Trophoblast cell (in vitro differentiated cells and primary cell): ENCODE results near the gene PMVK.

Source experiments
- DNase-seq, 2 donors: peaks; one replicate each; pipeline ENCODE4 v3.0.0-alpha.2; 2016
- H2AFZ ChIP-seq: 2 replicates; pipeline ENCODE4 v1.6.1; 2013; ENCODE audit warnings: low read length, moderate library complexity, mild to moderate bottlenecking; ENCODE audit not compliant: insufficient read depth, poor library complexity
- H2AK5ac ChIP-seq: 2 replicates; pipeline ENCODE4 v1.6.1; 2013; ENCODE audit warnings: mild to moderate bottlenecking, low read length
- H2BK120ac ChIP-seq: 2 replicates; pipeline ENCODE4 v1.6.1; 2013; ENCODE audit warnings: low read length, mild to moderate bottlenecking, moderate library complexity; ENCODE audit not compliant: insufficient read depth, poor library complexity
- H2BK12ac ChIP-seq: 2 replicates; pipeline ENCODE4 v1.6.1; 2013; ENCODE audit warnings: mild to moderate bottlenecking, low read length, moderate library complexity
- H2BK5ac ChIP-seq: 2 replicates; pipeline ENCODE4 v1.6.1; 2013; ENCODE audit warnings: low read length, low read depth, moderate library complexity, mild to moderate bottlenecking; ENCODE audit not compliant: poor library complexity
- H3K14ac ChIP-seq: 2 replicates; pipeline ENCODE4 v1.6.1; 2013; ENCODE audit warnings: mild to moderate bottlenecking, low read length
- H3K18ac ChIP-seq: 2 replicates; pipeline ENCODE4 v1.6.1; 2013; ENCODE audit warnings: mild to moderate bottlenecking, low read length
- H3K23ac ChIP-seq: 2 replicates; pipeline ENCODE4 v1.6.1; 2013; ENCODE audit warnings: low read length
- H3K27ac ChIP-seq: 2 replicates; pipeline ENCODE4 v1.5.1; 2013; ENCODE audit warnings: low read depth, mild to moderate bottlenecking, inconsistent platforms, low read length, moderate library complexity
- H3K27me3 ChIP-seq: 2 replicates; pipeline ENCODE4 v1.6.1; 2013; ENCODE audit warnings: inconsistent platforms, mild to moderate bottlenecking, low read length, moderate library complexity; ENCODE audit not compliant: insufficient read depth
- H3K36me3 ChIP-seq, 2 experiments: 1 replicate in 1 of 2; 2 replicates in 1 of 2; pipeline ENCODE4 v1.6.1; 2013; ENCODE audit warnings: low read length in 2 of 2, mild to moderate bottlenecking in 2 of 2, moderate library complexity in 1 of 2; ENCODE audit not compliant: insufficient read depth in 2 of 2, control insufficient read depth in 1 of 2
- H3K4ac ChIP-seq: 2 replicates; pipeline ENCODE4 v1.6.1; 2013; ENCODE audit warnings: low read depth, mild to moderate bottlenecking, low read length, moderate library complexity
- H3K4me1 ChIP-seq, 2 experiments: 1 replicate in 1 of 2; 2 replicates in 1 of 2; pipeline ENCODE4 v1.6.1; 2013; ENCODE audit warnings: low read length in 2 of 2, mild to moderate bottlenecking in 2 of 2, moderate library complexity in 1 of 2; ENCODE audit not compliant: insufficient read depth in 2 of 2, control insufficient read depth in 1 of 2
- H3K4me2 ChIP-seq: 2 replicates; pipeline ENCODE4 v1.6.1; 2013; ENCODE audit warnings: inconsistent platforms, mild to moderate bottlenecking, low read length, moderate library complexity
- H3K4me3 ChIP-seq: 2 replicates; pipeline ENCODE4 v1.5.1; 2013; ENCODE audit warnings: mild to moderate bottlenecking, low read depth, low read length, inconsistent platforms
- H3K79me1 ChIP-seq: one replicate; pipeline ENCODE4 v1.6.1; 2013; ENCODE audit warnings: low read length
- H3K79me2 ChIP-seq: 2 replicates; pipeline ENCODE4 v1.6.1; 2013; ENCODE audit warnings: low read length, mild to moderate bottlenecking; ENCODE audit not compliant: control insufficient read depth, insufficient read depth, poor library complexity
- H3K9ac ChIP-seq: 2 replicates; pipeline ENCODE4 v1.6.1; 2013; ENCODE audit warnings: mild to moderate bottlenecking, low read length
- H3K9me3 ChIP-seq: 2 replicates; pipeline ENCODE4 v1.6.1; 2013; ENCODE audit warnings: low read depth, mild to moderate bottlenecking, control low read depth, inconsistent platforms, low read length; ENCODE audit not compliant: insufficient read depth
- H4K12ac ChIP-seq: 2 replicates; pipeline ENCODE4 v1.6.1; 2013; ENCODE audit warnings: low read depth, mild to moderate bottlenecking, low read length, moderate library complexity
- H4K8ac ChIP-seq: 2 replicates; pipeline ENCODE4 v1.6.1; 2013; ENCODE audit warnings: low read depth, mild to moderate bottlenecking, low read length, moderate library complexity
- H4K91ac ChIP-seq: one replicate; pipeline ENCODE4 v1.6.1; 2013; ENCODE audit warnings: low read depth, mild to moderate bottlenecking, low read length, moderate library complexity
- WGBS: extraction: QIAGEN DNeasy Blood & Tissue Kit; methylation state at CpG from one replicate; pipeline ENCODE4 v1.1.7; 2013; ENCODE audit warnings: missing lambda C conversion rate; ENCODE audit not compliant: insufficient read length, insufficient coverage; ENCODE audit errors: extremely low coverage; 5-methylcytosine and 5-hydroxymethylcytosine counted together

The PMVK gene

GRCh38 chr1:154934358-154934948 lies 2.1 kb downstream of the PMVK start:
- no peak overlapping the region for H2BK12ac ChIP-seq
- no peak overlapping the region for H3K9ac ChIP-seq
- H3K4me3 ChIP-seq = no peak overlapping the region
- no peak overlapping the region for H3K27ac ChIP-seq
- H3K4ac ChIP-seq = no peak overlapping the region
- H3K4me1 ChIP-seq = peaks cover 5 to 8% of the 10 kb centered on the region in 2 experiments
- H3K36me3 ChIP-seq = peaks cover 0 to 1% of the 10 kb centered on the region in 2 experiments
- no peak overlapping the region for H3K4me2 ChIP-seq
- H3K79me2 ChIP-seq = peaks cover 4% of the 10 kb centered on the region
- H2AFZ ChIP-seq = no peak overlapping the region
- no peak overlapping the region for H4K12ac ChIP-seq
- H4K91ac ChIP-seq = no peak overlapping the region
- H3K14ac ChIP-seq = no peak overlapping the region
- H3K27me3 ChIP-seq = no peaks in the 10 kb centered on the region
- H3K9me3 ChIP-seq = no peaks in the 10 kb centered on the region
- WGBS = no CpG with 5 or more reads among the region's 5 CpGs
- H3K79me1 ChIP-seq = peaks cover 14% of the 10 kb centered on the region
- H3K18ac ChIP-seq = no peak overlapping the region
- no peak for DNase-seq
- H4K8ac ChIP-seq = no peak overlapping the region
- H2AK5ac ChIP-seq = no peak overlapping the region
- H2BK5ac ChIP-seq = no peak overlapping the region
- no peak overlapping the region for H2BK120ac ChIP-seq
- no peak overlapping the region for H3K23ac ChIP-seq

GRCh38 chr1:154931940-154932487 lies 4.5 kb downstream of the PMVK start:
- Histone ChIP-seq H4K91ac (no peak overlapping the region), H3K9ac (no peak overlapping the region), H3K36me3 (peaks cover 1 to 3% of the 10 kb centered on the region in 2 experiments), H4K12ac (no peak overlapping the region), H3K18ac (no peak overlapping the region), H3K4me3 (no peak overlapping the region), H2BK120ac (no peak overlapping the region), H3K14ac (no peak overlapping the region), H3K27ac (no peak overlapping the region), H2AK5ac (no peak overlapping the region), H2BK5ac (no peak overlapping the region), H2AFZ (no peak overlapping the region), H3K4me1 (peaks cover 5% of the 10 kb centered on the region in 2 experiments), H3K9me3 (no peaks in the 10 kb centered on the region), H2BK12ac (no peak overlapping the region), H3K79me1 (peaks cover 10% of the 10 kb centered on the region), H3K4me2 (no peak overlapping the region), H3K4ac (no peak overlapping the region), H4K8ac (no peak overlapping the region), H3K27me3 (no peaks in the 10 kb centered on the region), H3K79me2 (peaks cover 2% of the 10 kb centered on the region), H3K23ac (no peak overlapping the region)
- no peak for DNase-seq
- no CpG with 5 or more reads among the region's 11 CpGs for WGBS

- Histone ChIP-seq H2AFZ (no peak overlapping the region), H3K4me3 (no peak overlapping the region), H3K36me3 (peaks cover 9% of the 10 kb centered on the region in 2 experiments), H3K79me2 (no peaks in the 10 kb centered on the region), H4K12ac (no peak overlapping the region), H3K79me1 (no peaks in the 10 kb centered on the region), H2BK5ac (no peak overlapping the region), H3K4me1 (no peaks in the 10 kb centered on the region), H3K9ac (no peak overlapping the region), H2BK120ac (no peak overlapping the region), H3K27ac (no peak overlapping the region), H2AK5ac (no peak overlapping the region), H3K4ac (no peak overlapping the region), H4K91ac (no peak overlapping the region), H4K8ac (no peak overlapping the region), H3K4me2 (no peak overlapping the region), H3K23ac (no peak overlapping the region), H3K14ac (no peak overlapping the region), H3K9me3 (peaks cover 2% of the 10 kb centered on the region), H3K27me3 (no peaks in the 10 kb centered on the region), H3K18ac (no peak overlapping the region), H2BK12ac (no peak overlapping the region)
- WGBS = no CpG with 5 or more reads among the region's 13 CpGs
- no peak for DNase-seq
These were observed 10.3 kb downstream of the PMVK start for GRCh38 chr1:154926201-154926600.

GRCh38 chr1:154925335-154926170 lies 11.0 kb downstream of the PMVK start:
- Histone ChIP-seq H4K12ac (no peak overlapping the region), H3K9ac (no peak overlapping the region), H3K27me3 (no peaks in the 10 kb centered on the region), H2BK12ac (no peak overlapping the region), H4K8ac (no peak overlapping the region), H2AFZ (no peak overlapping the region), H3K4ac (no peak overlapping the region), H3K36me3 (peaks cover 8 to 9% of the 10 kb centered on the region in 2 experiments), H3K23ac (no peak overlapping the region), H3K4me2 (no peak overlapping the region), H2AK5ac (no peak overlapping the region), H3K79me1 (no peaks in the 10 kb centered on the region), H2BK5ac (no peak overlapping the region), H3K9me3 (peaks cover 2% of the 10 kb centered on the region), H3K4me3 (no peak overlapping the region), H3K79me2 (no peaks in the 10 kb centered on the region), H3K14ac (no peak overlapping the region), H3K27ac (no peak overlapping the region), H4K91ac (no peak overlapping the region), H2BK120ac (no peak overlapping the region), H3K4me1 (no peaks in the 10 kb centered on the region), H3K18ac (no peak overlapping the region)
- DNase-seq = no peak
- no CpG with 5 or more reads among the region's 3 CpGs for WGBS
